Jurkat, Clone E6-1 (cell line): ENCODE results near the gene STARD13.

Experiments
- DNase-seq: peaks from one replicate; pipeline ENCODE4 v3.0.0-alpha.2; 2011; ENCODE audit warnings: low read depth, low spot score
- H3K4me3 ChIP-seq: 2 replicates; pipeline ENCODE4 v1.5.1; 2011; ENCODE audit warnings: mild to moderate bottlenecking, low read length, control low read depth, moderate library complexity

The STARD13 gene

DNA sequence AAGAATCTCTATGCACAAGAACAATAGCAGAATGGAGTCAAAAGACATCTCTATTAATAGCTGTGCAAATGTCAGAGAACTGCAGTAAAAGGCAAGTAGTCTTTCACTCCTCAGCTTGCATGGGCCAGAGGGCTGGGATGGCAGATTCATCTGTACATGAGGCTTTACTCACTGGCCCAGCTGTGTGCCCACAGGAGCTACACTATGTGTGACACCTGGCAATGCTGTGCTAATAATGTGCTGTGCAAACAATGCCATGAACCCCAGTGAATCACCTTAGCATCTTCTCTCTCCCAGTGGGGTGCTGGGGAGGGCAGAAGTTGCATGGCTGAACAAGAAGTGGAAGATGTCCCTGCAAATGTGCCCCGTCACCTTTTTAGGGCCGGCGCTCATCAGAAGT lies 196.2 kb downstream of the STARD13 start:
- no peak for DNase-seq
- no peak overlapping the region for H3K4me3 ChIP-seq

- no peak for DNase-seq
- no peak overlapping the region for H3K4me3 ChIP-seq
Observed at GRCh38 chr13:33087790-33088189, 197.8 kb downstream of the STARD13 start.

GRCh38 chr13:33087091-33087490 lies 198.5 kb downstream of the STARD13 start:
- no peak overlapping the region for H3K4me3 ChIP-seq
- DNase-seq = no peak

DNA sequence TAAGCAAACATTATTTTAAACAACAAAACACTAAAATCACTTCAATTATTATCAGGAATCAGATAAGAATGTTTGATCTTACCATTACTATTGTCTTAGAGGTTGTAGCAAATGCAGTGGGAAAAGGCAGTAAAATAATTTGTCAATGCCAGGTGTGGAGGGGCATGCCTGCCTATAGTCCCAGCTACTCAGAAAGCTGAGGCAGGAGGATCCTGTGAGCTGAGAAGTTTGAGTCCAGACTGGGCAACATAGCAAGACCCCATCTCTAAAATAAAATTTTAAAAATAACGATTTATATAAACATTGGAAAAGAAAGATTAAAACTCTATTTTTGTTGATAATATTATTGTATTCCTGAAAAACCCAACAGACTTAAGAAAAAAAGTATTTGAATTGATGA lies 202.5 kb downstream of the STARD13 start:
- DNase-seq = no peak
- no peak overlapping the region for H3K4me3 ChIP-seq

GRCh38 chr13:33081666-33082065 lies 203.9 kb downstream of the STARD13 start:
- no peak for DNase-seq
- no peak overlapping the region for H3K4me3 ChIP-seq

DNA sequence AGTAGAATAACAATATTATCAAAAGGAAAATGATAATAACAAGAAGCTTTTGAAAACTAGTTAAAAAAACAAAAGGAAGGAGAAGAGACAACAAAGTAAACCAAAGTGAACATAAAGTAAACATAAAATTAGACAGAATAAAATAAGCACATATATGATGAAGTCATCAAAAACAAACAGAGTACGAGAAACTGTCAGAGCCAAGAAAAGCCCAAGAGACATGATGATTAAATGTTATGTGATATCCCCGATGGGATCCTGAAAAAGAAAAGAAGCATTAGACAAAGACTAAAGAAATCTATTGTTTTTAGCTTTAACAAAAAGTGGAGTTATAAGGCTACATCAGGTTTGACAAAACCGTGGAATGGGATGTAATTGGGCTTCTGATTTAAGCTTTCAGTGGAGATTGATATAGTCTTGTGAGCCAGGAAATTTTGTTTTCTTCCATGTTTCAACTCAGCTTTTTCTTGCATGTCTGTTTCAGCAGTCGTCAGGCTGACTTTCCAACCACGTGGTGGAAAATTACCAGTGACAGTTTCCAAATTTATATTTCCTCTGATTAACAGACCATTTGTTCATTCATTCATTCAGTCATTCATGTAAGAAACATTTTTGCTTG lies 204.5 kb downstream of the STARD13 start:
- DNase-seq = no peak
- H3K4me3 ChIP-seq = no peak overlapping the region

GRCh38 chr13:33079960-33080359 lies 205.6 kb downstream of the STARD13 start:
- DNase-seq = no peak
- H3K4me3 ChIP-seq = no peak overlapping the region

DNA sequence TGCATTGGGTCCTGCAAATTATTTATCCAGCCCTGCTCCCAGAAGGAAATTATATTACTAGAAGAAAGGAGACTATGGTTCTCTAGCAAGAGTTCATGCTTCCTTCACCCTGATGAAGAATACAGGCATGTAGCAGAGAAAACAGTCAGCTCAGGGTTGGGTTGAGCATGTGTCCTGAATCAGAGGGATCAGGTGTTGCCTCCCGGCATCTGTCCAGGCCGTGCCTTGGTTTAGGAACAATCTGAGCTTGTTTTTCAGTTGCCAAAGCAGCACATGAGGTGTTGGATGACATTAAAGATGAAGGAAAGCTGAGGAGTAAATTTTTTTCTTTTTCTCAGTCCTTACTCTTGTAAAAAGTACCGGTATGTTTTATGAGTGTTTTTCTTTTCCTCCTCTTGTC lies 207.3 kb downstream of the STARD13 start:
- no peak overlapping the region for H3K4me3 ChIP-seq
- DNase-seq = no peak

- no peak overlapping the region for H3K4me3 ChIP-seq
- DNase-seq = no peak
Observed at GRCh38 chr13:33076001-33076992, 209.3 kb downstream of the STARD13 start.

GRCh38 chr13:33073338-33073737 lies 212.2 kb downstream of the STARD13 start:
- DNase-seq = no peak
- no peak overlapping the region for H3K4me3 ChIP-seq

GRCh38 chr13:33072759-33073158 lies 212.8 kb downstream of the STARD13 start:
- no peak for DNase-seq

DNA sequence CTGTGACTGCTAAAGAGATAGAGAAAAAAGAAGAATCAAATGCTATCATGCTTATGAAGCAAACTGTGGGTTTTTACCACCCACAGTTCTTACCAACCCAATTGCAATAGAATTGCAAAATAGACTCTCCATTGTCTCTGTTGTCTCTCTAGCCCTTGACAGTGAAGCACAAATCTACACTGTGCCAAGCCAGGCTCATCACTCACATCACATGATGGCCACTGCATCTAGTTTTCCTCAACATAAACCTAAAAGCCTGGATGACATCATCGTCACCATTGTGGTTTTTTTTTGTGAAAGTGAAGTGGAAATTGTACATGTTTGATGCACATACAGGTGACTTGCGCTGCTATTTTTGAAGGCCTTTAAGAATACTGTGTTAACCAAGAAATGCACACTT lies 213.3 kb downstream of the STARD13 start:
- peak; percentile 3 for DNase-seq

More at GRCh38 chr13:33072759-33073158, 212.8 kb downstream of the STARD13 start:
- no peak overlapping the region for H3K4me3 ChIP-seq

DNA sequence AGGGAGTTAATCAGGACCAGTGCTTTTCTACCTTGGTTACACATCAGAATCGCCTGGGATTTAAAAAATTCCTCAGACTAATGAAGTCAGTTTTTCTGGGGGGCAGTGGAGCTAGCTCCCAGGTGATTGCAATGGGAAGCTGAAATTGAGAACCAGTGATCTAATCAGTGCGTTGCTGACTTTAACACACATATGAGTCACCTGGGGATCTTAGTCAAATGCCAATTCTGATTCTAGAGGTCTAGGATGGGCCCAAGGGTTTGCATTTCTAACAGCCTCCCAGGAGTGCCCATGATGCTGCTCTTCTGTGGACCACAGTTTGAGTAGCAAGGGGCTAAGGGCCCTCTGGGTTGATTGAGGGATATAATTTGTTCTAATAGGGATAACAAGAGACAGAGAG lies 214.8 kb downstream of the STARD13 start:
- no peak overlapping the region for H3K4me3 ChIP-seq
- DNase-seq = no peak

More for the DNA sequence above, 213.3 kb downstream of the STARD13 start:
- no peak overlapping the region for H3K4me3 ChIP-seq

DNA sequence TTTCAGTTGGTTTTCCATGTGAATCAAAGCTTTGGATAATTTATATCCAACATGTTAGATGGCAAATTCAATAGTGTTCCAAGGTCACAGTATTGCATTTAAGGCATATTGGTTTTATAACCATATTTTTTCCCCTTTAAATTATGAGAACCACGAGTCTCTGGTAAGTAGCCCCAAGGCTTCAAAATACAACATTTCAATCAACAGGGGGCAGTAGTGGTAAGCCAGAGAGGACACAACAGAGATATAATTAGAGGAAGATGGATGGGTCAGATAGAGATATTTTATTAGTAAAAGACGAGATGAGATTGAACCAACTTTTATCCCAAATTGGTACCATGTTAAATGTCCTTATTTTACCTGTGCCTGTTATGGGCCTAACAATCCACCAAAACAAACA lies 216.2 kb downstream of the STARD13 start:
- DNase-seq = peak; percentile 4
- no peak overlapping the region for H3K4me3 ChIP-seq

DNA sequence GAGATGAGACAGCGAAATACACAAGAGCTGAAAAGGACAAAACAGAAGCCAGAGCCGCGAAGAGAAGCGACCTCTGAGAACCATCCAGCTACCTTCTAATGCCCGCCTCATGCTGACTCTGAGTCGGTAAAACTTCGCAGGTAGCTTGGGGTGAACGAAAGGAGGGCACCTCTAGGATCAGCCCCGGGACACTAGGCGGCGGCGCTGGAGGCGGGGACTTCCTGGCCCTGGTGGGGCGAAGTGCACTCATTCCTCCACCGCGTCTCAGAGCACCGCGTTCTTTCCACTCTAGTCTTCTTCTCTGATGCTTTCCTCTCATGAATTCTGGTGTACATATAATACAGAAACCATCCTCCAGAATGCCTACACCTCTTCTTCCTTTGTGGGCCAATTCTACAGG lies 219.2 kb downstream of the STARD13 start:
- no peak for DNase-seq
- H3K4me3 ChIP-seq = no peak overlapping the region

- no peak overlapping the region for H3K4me3 ChIP-seq
- no peak for DNase-seq
Observed at GRCh38 chr13:33060815-33061214, 224.7 kb downstream of the STARD13 start.

DNA sequence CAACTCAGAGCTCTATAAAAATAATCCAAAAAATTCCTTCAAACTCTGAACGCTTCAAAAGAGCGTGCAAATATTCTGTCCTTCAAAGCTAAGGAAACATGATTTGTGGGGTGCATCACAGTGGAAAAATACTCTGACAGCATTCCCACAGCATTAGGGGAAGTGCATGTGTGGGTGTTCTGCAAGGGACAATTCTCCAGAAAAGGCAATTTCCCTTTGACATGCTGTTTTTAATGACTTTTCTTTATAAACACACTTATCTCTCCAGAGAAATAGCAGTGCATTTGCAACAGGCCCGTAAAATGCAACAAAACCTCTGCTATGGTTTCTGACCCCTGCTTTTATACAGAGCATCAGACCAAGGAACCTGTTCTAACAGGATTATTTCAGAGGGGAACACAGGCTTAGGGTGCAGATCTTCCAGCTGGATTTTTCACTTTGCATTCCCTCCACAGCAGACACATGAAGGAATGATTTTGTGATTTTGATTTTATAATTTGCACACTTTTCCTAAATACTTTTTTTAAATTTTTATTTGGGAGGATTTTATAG lies 226.7 kb downstream of the STARD13 start:
- no peak overlapping the region for H3K4me3 ChIP-seq
- no peak for DNase-seq

GRCh38 chr13:33057019-33057780 lies 228.4 kb downstream of the STARD13 start:
- peak; percentile 17 for DNase-seq
- H3K4me3 ChIP-seq = no peak overlapping the region

DNA sequence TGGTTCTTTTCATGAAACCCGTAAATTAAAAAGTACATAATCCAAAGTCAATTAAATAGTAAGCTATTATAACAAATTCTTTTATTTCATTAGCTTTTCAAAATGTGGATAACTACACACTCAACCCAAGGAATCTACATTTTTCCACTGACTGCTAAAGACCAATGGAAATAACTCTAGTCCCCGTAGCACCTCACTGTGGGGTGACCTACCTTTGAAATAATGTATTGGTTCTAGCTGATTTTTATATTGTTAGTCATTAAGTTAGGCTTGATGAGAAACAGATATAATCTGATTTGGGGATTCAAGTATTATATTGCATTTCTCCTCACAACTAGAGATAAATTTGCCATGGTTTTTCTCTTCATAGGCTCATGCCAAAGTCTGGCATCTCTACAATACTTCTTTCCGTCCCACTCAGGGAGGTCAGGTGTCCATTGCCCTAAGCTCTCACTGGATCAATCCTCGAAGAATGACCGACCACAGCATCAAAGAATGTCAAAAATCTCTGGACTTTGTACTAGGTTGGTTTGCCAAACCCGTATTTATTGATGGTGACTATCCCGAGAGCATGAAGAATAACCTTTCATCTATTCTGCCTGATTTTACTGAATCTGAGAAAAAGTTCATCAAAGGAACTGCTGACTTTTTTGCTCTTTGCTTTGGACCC lies 232.0 kb downstream of the STARD13 start:
- no peak overlapping the region for H3K4me3 ChIP-seq
- no peak for DNase-seq
